Measurements from ENCODE around the gene CCNA2.
A peak's percentile ranks its signal among the peaks of the same experiment; 100 is the strongest.

The CCNA2 gene

DNA sequence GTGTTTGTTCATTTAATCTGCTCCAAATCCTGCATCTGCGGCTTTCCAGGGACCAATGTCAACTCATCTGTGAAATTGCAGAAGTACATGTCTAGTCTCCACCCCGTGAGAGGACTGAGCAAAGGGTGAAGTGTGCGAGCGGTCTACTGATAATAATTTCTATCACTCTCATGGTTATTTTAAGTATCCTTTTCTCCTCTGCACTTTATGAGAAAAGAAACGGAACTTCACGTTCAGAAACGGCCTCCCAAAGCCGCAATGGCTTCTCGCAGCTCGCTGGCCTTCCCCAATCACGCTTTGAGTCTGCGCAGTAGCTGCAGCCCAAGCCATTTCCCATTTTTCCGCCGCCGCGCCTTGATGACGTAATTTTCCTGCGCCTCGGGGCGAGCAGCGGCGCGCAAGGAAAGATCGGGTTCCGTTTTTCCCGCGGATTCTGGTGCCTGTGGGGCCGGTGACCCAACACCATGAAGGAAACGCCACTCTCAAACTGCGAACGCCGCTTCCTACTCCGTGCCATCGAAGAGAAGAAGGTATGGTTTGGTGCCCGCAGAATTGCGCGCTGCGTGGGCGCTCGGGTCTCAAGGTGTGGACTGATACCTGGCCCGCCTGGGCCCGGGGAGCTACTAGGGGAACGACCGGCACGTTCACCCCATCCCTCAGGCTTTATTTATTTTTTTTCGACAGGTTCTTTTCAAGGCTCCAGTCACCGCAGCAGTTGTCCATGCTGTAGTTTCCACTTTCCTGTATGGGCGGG is 22.5 kb downstream of the CCNA2 start, which contains the start of gene EXOSC9:
TSS of gene EXOSC9 (plus strand) at position 363 of the 754 bp plus-strand sequence. CDS start at position 465, 102 bp downstream.
- peak; percentile 96 for DNase-seq

GRCh38 chr4:121800638-121800960 is 23.1 kb downstream of the CCNA2 start:
- no peak for DNase-seq

- DNase-seq, result no peak
Observed at GRCh38 chr4:121799867-121800501, 23.7 kb downstream of the CCNA2 start.

DNA sequence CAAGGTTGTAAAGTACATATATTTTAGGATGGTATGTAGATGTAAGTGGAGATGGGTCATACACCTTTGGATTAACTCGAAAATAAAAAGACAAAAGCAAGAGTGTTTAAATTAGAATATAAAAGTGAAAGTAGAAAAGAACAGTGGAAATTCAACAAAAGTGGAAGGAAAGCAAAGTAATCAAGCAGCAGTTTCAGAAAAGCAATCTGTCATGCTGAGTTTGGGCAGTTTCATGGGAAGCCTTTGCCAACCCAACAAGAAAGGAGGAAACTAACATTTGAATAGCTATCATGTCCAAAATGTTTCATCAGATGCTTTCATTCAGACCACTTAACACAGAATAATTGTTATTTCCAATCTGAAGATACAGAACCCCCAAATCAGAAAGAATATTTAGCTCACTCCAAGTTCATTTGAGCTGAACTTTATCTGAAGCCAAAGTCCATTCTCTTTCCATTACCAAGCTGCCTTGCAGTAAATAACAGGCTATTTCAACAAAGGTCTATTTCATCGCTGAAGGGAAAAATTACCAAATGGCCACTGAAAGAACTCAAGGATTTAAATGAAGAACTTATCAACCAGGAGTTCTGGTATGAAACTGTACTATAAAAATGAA is 24.4 kb downstream of the CCNA2 start:
- DNase-seq, result no peak

GRCh38 chr4:121796283-121796682 is 27.4 kb downstream of the CCNA2 start:
- DNase-seq, result no peak

DNA sequence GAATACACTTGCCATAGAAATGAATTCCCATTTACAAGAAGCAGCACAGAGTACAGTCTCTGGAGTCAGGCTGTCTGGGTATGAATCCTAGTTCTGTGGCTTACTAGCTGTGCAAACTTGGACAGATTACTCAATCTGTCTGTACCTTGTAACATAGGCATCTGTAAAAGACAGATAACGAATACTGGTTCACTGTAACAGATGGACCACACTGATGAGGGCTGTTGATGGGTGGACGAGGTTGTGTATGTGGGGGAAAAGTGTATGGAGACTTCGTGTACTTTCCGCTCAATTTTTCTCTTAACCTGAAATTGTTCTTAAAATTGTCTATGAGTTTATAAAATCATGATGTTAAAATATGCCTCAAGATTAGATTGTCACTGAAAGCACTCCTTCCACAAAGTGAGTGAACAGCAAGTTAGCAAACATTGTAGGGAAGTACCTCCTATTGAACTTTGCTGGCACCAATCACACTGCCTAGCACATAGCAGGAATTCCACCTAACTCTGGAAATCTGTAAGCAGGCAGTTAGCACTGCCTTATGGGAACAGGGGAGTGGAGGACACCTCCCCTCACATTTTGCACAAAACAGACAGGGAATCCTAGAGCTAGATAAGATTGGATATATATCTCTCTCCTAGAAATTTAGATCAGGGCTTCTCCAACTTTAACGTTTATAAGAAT is 29.0 kb downstream of the CCNA2 start:
- DNase-seq, result no peak

DNA sequence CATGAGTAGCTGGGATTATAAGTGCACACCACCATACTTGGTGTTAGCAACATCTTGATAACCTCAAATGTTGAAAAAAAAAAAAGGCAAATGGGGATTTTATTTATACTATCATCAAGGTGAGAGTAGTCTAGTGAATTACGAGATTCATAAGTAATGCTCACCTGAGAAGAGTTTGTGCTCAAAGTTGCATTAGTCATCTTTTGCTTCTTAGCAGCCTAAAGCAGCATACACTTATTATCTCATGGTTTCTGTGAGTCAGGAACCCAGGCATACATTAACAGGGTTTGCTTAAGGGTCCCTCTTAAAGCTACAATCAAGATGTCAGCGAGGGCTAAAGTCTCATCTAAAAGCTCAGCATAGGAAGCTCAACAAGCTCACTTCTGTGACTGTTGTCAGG is 30.7 kb downstream of the CCNA2 start:
- DNase-seq, result no peak

GRCh38 chr4:121791481-121791880 is 32.2 kb downstream of the CCNA2 start:
- peak; percentile 9 for DNase-seq

GRCh38 chr4:121790976-121791375 is 32.7 kb downstream of the CCNA2 start:
- DNase-seq, result no peak

DNA sequence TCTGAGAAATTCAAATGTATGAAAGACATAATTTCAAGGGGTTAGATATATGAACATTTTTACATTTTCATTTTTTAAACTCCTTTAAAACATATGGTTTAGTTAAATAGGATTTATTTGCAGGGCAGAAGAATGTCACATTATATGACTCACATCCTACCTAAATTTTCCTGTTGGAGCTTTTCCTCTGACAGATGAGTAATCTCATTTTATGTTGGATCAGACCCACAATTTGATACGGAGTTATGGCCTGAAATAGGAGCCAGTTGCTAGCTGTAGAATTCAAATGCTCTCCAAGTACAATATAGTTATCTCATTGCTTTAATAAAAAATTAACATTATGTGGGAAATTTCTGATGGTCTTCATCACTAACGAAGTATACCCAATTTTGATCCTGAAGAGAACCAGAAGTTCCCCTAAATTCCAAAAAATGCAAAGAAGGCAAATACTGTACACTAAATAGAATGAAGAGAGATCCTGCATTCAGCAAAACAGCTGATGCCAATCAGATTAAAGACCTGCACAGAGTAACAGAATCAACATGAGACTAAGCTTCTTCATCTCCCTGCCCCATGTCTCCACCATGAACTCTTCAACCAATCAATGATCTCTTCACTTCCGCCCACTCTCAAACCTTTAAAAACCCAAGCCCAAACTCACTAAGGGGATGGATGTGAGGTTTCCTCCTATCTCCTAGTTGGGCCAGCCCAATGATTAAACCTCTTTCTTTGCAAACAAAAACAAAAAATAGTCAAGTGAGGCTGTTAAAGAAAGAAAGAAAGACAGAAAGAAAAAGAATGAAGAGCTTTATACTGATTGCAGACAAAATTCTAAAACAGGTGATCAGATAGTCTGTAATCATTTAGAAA is 33.5 kb downstream of the CCNA2 start:
- DNase-seq, result no peak

GRCh38 chr4:121789455-121789854 is 34.2 kb downstream of the CCNA2 start:
- DNase-seq, result no peak

- no peak for DNase-seq
Observed at GRCh38 chr4:121788896-121789295, 34.8 kb downstream of the CCNA2 start.

DNA sequence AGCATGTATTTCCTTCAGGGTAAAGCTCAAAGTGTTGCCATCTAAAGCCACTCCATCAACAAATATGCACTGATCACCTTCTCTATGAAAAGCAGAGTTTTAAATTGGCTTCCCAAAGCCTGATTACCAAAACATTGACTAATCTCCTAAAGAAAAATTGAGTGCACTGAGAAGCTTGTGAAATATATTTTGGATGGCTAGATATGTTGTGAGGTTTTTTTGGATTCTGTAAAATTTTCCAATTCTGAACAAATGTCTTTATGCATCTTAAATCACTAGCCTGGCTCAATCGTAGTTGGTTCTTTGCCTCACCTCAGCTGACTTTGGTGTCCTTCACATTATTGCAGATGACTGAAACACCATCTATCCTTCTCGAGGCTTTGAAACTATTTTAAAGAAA is 37.5 kb downstream of the CCNA2 start:
- DNase-seq, result no peak

DNA sequence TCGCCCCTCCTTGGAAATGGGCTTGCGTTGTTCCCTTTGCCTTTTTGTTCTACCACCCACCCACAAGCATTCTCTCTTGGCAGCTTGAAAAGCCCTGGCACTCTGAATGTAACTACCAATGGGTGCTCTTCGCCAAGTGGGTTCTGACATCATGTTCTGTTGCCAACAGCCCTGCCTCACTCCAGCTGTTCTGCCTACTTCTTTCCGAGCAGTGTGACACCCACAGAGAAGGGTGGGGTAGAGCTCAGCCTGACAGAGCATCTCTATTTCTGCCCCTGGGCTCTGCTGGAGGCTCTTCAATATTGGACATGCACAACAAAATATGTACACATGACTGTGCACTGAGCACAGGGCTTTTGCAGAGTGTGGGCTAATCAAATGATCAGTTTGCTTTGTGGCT is 38.2 kb downstream of the CCNA2 start:
- peak; percentile 12 for DNase-seq

DNA sequence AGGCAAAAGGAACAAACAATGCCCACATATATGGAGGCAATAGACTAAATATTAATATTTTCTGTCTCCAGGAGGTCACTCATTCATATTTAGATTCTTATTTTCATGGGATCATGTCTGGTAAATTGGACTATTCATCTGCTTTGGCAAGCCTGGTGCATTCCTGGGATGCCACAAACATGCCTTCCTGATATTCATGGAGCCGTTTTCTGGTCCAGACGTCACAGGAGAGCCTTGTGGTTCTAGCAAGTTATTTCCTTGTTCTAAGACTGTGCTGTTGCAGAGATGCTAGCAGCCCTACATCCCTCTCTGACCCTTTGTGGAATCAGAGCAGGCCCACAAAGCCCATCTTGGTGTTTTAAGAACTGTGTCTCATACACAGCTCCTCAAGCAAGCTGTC is 38.7 kb downstream of the CCNA2 start:
- DNase-seq, result peak; percentile 56

GRCh38 chr4:121784401-121784800 is 39.3 kb downstream of the CCNA2 start:
- DNase-seq, result no peak

- DNase-seq, result no peak
Observed at GRCh38 chr4:121783210-121783609, 40.5 kb downstream of the CCNA2 start.

- no peak for DNase-seq
Observed at GRCh38 chr4:121778991-121779628, 44.6 kb downstream of the CCNA2 start.

DNA sequence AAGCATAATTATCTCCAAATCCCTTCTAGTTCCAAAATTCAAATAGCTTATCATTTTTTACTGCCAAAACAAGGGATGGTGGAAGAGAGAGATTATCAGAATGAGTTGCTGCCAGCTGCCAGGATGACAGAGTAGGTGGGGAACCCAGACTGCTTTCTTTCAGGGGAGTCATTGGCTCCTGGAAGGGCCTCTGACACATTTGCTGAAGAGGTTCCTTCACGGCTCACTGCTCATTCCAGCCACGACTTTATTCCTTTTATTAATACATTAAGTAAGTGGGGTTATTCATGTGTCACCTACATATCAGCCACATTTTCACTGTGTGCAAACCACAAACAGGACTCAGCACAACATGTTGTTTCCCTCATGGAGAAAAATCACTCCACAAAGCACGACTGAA is 46.1 kb downstream of the CCNA2 start:
- no peak for DNase-seq

DNA sequence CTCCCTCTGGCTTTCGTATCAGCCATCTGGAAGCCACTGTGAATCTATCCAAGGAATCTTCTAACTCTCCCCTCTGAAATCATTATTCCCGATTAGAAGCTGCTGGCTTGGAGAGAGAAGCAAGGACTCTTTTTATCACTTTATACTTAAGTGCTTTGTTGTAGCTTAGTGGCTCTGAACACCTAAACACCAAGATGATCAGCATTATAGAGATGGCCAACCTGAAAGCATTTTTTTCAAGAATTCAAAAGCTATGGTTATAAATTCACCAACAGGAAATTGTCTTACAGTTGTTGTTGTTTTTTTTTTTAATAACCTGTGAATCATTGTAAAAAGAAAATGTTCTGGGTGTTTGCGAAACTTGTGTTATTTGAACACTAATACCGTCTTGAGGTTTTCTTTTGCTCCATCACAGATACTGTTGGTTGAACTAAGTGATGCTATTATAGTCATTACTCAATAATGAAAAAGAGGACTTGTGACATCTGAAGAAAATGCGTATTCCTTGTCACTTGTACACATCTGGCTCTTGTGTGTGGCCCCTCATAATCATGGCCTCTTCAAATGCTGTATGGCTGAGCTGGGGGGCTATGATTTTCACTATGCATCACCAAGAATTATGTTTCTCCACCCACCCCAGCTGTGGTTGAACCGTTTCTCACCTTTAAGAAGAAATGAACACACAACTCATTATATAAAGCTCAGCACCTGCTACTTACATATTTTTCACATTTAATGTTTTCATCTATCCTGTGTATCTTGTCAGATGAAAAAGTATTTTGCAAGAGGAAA is 46.9 kb downstream of the CCNA2 start:
- DNase-seq, result no peak

DNA sequence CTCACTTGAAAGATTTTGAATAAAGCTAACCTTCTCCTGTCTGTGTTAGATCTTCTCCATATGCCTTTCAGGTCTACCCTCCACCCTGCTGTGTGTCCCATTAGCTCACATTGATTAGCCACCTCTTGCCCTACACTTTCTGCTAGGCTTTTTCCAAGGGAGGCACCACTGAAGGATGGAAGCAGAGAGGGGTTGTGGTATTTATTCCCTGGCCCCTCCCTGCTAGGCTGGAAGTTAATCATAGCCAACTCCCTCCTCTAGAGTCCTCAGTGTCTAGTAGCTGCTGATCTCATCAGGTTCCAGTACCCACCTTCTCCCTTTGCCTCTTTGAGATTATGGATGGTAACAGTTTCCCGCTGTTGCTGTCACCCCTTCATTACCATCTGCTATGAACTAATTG is 49.8 kb downstream of the CCNA2 start:
- DNase-seq, result no peak
